T-cell (primary cell): Measurements from ENCODE around the gene PRPSAP1. TPM values are rescaled to one million over a fixed set of nuclear protein-coding genes. Genes with fewer than 3 reads are reported as not detected.

Experiments
- ATAC-seq, 4 experiments: fragments of 200-7000 bp in 3 of 4; fragments of 150-1000 bp in 1 of 4; cut with Tn5 transposase; replicated peaks in 1 of 4; 1 replicate in 3 of 4; 2 replicates in 1 of 4; pipeline ENCODE4 v1.10.0; 2021; ENCODE audit warnings: moderate library complexity in 3 of 4, mild to moderate bottlenecking in 2 of 4, moderate number of reproducible peaks in 1 of 4
- CTCF ChIA-PET, 2 donors: fragments of 300-600 bp; sonication (Branson Sonifier 250); formaldehyde crosslinking; loops; one replicate each; lab custom pipeline; 2022; ENCODE audit warnings: antibody characterized with exemption in 2 of 2; lab: Charles Lee
- POLR2A ChIA-PET, 2 donors: fragments of 300-600 bp; sonication (Branson Sonifier 250); formaldehyde crosslinking; loops; one replicate each; lab custom pipeline; 2022; ENCODE audit warnings: antibody characterized with exemption in 2 of 2; lab: Charles Lee
- DNase-seq, 35 experiments: peaks; one replicate each; pipeline versions ENCODE4 v3.0.0 to v3.0.0-alpha.2; 2013 to 2023
- H3K27ac ChIP-seq: one replicate; pipeline ENCODE4 v1.5.1; 2013; ENCODE audit warnings: low read length
- H3K27me3 ChIP-seq, 2 experiments: replicated peaks in 1 of 2; 1 replicate in 1 of 2; 2 replicates in 1 of 2; pipeline versions ENCODE4 v1.6.1 to v1.7.0; 2013; ENCODE audit warnings: low read length in 1 of 2, mixed read lengths in 1 of 2; ENCODE audit not compliant: control insufficient read depth in 2 of 2, insufficient read depth in 2 of 2; ENCODE audit errors: extremely low read depth in 1 of 2
- H3K36me3 ChIP-seq, 2 donors: 1 replicate in 1 of 2; 2 replicates in 1 of 2; pipeline versions ENCODE4 v1.6.1 to v1.7.0; 2013; ENCODE audit warnings: low read length in 1 of 2; ENCODE audit not compliant: control insufficient read depth in 2 of 2, insufficient read depth in 1 of 2; ENCODE audit errors: extremely low read depth in 1 of 2
- H3K4me1 ChIP-seq, 2 experiments: 1 replicate in 1 of 2; 2 replicates in 1 of 2; pipeline versions ENCODE4 v1.6.1 to v1.7.0; 2013; ENCODE audit warnings: low read length in 2 of 2, mixed read lengths in 1 of 2; ENCODE audit not compliant: insufficient read depth in 2 of 2, control insufficient read depth in 1 of 2; ENCODE audit errors: extremely low read depth in 1 of 2
- H3K4me3 ChIP-seq, 2 donors: 1 replicate in 1 of 2; 2 replicates in 1 of 2; pipeline versions ENCODE4 v1.5.1 to v1.7.0; 2013; ENCODE audit warnings: mild to moderate bottlenecking in 2 of 2, low read length in 1 of 2, moderate library complexity in 1 of 2; ENCODE audit not compliant: control insufficient read depth in 1 of 2; ENCODE audit errors: extremely low read depth in 1 of 2
- H3K9me3 ChIP-seq: 2 replicates; pipeline ENCODE4 v1.7.0; 2013
- H3K27ac Mint-ChIP-seq, 2 donors: one replicate each; pipeline ENCODE4 v1.8.0; 2020 to 2021; ENCODE audit warnings: mild to moderate bottlenecking in 2 of 2, mixed read lengths in 2 of 2
- H3K27me3 Mint-ChIP-seq, 2 donors: one replicate each; pipeline ENCODE4 v1.8.0; 2021 to 2022; ENCODE audit warnings: mixed read lengths in 2 of 2
- H3K36me3 Mint-ChIP-seq: one replicate; pipeline ENCODE4 v1.8.0; 2021; ENCODE audit warnings: mixed read lengths
- H3K4me1 Mint-ChIP-seq, 3 donors: one replicate each; pipeline ENCODE4 v1.8.0; 2020 to 2022; ENCODE audit warnings: mixed read lengths in 3 of 3, mild to moderate bottlenecking in 1 of 3
- H3K4me3 Mint-ChIP-seq, 3 donors: one replicate each; pipeline ENCODE4 v1.8.0; 2020 to 2022; ENCODE audit warnings: mild to moderate bottlenecking in 3 of 3, mixed read lengths in 3 of 3, moderate library complexity in 3 of 3
- H3K9me3 Mint-ChIP-seq, 3 donors: one replicate each; pipeline ENCODE4 v1.8.0; 2020 to 2022; ENCODE audit warnings: mixed read lengths in 3 of 3
- WGBS: methylation state at CpG from one replicate; pipeline ENCODE4 v1.1.5; 2013; ENCODE audit warnings: missing lambda C conversion rate; ENCODE audit not compliant: insufficient coverage; 5-methylcytosine and 5-hydroxymethylcytosine counted together
- total RNA-seq, 35 experiments: library from RNA in 6 of 35; stranded (reverse) in 6 of 35; fragments of 120-200 nt in 1 of 35; gene quantifications; one replicate each; pipeline versions ENCODE4 v1.2.1 to v1.2.4 and lab custom pipeline; 2013 to 2026

PRPSAP1 gene
- total RNA-seq, 5 donors from 2014 or later (not counting 1 experiment from before 2014, with no cell fraction given), result 27.5 to 47.0 (median 40.0) TPM

DNA sequence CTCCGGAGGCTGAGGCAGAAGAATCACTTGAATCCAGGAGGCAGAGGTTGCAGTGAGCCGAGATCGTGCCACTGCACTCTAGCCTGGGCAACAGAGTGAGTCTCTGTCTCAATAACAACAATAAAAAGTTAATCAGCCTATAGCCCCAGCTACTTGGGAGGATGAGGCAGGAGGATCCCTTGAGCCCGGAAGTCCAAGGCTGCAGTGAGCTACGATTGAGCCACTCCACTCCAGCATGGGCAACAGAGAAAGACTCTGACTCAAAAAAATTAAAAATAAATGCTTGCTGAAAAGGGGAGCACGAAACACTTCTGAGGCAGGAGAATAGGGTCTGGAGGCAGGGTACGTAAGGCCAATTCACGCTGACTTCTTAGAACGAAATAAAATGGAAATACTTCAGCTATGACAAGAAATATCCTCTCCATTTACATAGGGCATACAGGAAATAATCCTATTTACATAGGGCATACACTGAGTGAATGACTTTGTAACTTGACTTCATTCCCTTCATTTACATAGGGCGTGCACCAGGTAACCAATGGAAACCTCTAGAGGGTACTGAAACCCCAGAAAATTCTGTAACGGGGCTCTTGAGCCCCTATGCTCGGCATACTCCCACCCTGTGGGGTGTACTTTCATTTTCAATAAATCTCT is 3.2 kb upstream of the PRPSAP1 start:
- ChIA-PET CTCF (no interaction called here), POLR2A (no interaction called here)
- Histone ChIP-seq H3K36me3 (no peaks in the 10 kb centered on the region), H3K4me3 (no peak overlapping the region), H3K27ac (no peak overlapping the region), H3K9me3 (no peaks in the 10 kb centered on the region), H3K27me3 (peaks cover 0 to 9% of the 10 kb centered on the region in 2 experiments), H3K4me1 (peaks cover 0 to 20% of the 10 kb centered on the region in 2 experiments)
- Mint-ChIP-seq H3K4me1 (peaks cover 16 to 20% (median 16%) of the 10 kb centered on the region in 3 donors), H3K27ac (no peak overlapping the region), H3K36me3 (no peaks in the 10 kb centered on the region), H3K4me3 (no peak overlapping the region), H3K9me3 (no peaks in the 10 kb centered on the region), H3K27me3 (peaks cover 0 to 1% of the 10 kb centered on the region in 2 donors)
- DNase-seq (no peak), ATAC-seq (no peak)
- 81% methylated on average over 4 of the region's 12 CpGs for WGBS

DNA sequence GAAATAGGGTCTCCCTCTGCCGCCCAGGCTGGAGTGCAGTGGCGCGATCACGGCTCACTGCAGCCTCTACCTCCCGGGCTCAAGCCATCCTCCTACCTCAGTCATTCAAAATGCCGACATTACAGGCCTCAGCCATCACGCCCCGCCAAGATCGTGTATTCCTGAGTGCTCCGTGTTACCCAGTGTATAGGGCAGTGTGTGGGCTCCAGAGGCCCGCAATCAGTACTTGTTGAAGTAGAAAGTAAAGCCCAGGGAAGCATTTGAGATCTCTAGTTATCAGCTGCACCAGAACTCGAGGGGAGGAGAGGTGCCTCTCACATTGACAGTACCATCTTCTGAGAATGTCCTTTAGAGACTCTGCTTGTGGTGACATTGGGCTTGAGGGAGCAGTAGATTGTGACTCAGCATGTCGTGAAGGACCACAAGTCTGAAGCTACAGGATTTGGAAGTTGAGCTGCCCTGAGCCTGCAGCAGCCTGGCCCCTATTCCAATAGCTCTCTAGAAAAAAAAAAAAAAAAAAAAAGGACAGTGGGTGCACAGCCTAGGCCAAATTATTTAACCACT is 1.1 kb upstream of the PRPSAP1 start:
- Histone ChIP-seq H3K27me3 (peaks cover 0 to 7% of the 10 kb centered on the region in 2 experiments), H3K36me3 (peaks cover 0 to 3% of the 10 kb centered on the region in 2 donors), H3K9me3 (no peaks in the 10 kb centered on the region), H3K4me3 (no peak overlapping the region), H3K4me1 (peaks cover 0 to 20% of the 10 kb centered on the region in 2 experiments), H3K27ac (no peak overlapping the region)
- peaks cover 24 to 29% (median 25%) of the 10 kb centered on the region in 3 donors for H3K4me1 Mint-ChIP-seq
- no peaks in the 10 kb centered on the region for H3K36me3 Mint-ChIP-seq
- WGBS, result 68% methylated on average over 3 of the region's 13 CpGs
- no peaks in the 10 kb centered on the region for H3K9me3 Mint-ChIP-seq
- no peak overlapping the region for H3K27ac Mint-ChIP-seq
- DNase-seq, result no peak
- H3K27me3 Mint-ChIP-seq, result peaks cover 0 to 1% of the 10 kb centered on the region in 2 donors
- no peak for ATAC-seq
- CTCF ChIA-PET, result interaction anchor here (0.6 to 1.2 kb wide), 3 partner anchors 173 to 995 kb away, joined by 3 to 12 read pairs (median 3); no protein-coding TSS in a partner anchor
- peak overlapping the region; percentile 57 to 90 (median 85) for H3K4me3 Mint-ChIP-seq
- POLR2A ChIA-PET, result interaction anchor here (0.6 kb wide), 2 partner anchors 11 to 831 kb away, joined by 3 to 4 read pairs; no protein-coding TSS in a partner anchor

DNA sequence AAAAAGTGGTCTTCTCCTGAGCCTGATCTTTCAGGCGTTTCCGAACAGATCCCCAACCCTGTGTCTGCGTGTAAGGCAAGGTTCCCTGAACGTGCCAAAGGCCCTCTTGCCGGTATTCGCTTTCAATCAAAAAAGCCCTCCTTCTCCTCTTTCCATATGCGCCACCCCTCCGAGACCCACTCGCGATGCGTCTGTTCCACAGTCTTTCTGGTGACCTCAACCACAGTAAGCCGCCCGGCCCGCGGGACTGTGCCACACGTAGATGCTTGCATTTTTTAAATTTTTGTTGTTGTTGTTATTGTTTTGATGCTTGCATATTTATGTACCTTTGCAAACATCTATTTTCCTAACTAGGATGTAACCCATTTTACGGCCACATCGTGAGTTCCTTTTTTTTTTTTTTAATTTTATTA is 607 bp upstream of the PRPSAP1 start:
- Mint-ChIP-seq H3K27ac (peak overlapping the region; percentile 91 to 98), H3K4me3 (peak overlapping the region; percentile 85 to 91 (median 90)), H3K27me3 (peaks cover 0 to 1% of the 10 kb centered on the region in 2 donors), H3K9me3 (no peaks in the 10 kb centered on the region), H3K36me3 (no peaks in the 10 kb centered on the region), H3K4me1 (peaks cover 24 to 29% (median 25%) of the 10 kb centered on the region in 3 donors)
- peak in 1 of 4 experiments; percentile 4 for ATAC-seq
- no peaks in the 10 kb centered on the region for H3K9me3 ChIP-seq
- H3K27ac ChIP-seq, result peak overlapping the region; percentile 86
- WGBS, result 0% methylated on average over 6 of the region's 18 CpGs
- POLR2A ChIA-PET, result no interaction called here
- no peak for DNase-seq
- peaks cover 0 to 20% of the 10 kb centered on the region in 2 experiments for H3K4me1 ChIP-seq
- H3K27me3 ChIP-seq, result peaks cover 0 to 7% of the 10 kb centered on the region in 2 experiments
- CTCF ChIA-PET, result interaction anchor here (0.6 to 1.2 kb wide), 3 partner anchors 172 to 703 kb away, joined by 3 read pairs; no protein-coding TSS in a partner anchor
- peaks cover 0 to 3% of the 10 kb centered on the region in 2 donors for H3K36me3 ChIP-seq
- H3K4me3 ChIP-seq, result peak overlapping the region; percentile 81 to 90

DNA sequence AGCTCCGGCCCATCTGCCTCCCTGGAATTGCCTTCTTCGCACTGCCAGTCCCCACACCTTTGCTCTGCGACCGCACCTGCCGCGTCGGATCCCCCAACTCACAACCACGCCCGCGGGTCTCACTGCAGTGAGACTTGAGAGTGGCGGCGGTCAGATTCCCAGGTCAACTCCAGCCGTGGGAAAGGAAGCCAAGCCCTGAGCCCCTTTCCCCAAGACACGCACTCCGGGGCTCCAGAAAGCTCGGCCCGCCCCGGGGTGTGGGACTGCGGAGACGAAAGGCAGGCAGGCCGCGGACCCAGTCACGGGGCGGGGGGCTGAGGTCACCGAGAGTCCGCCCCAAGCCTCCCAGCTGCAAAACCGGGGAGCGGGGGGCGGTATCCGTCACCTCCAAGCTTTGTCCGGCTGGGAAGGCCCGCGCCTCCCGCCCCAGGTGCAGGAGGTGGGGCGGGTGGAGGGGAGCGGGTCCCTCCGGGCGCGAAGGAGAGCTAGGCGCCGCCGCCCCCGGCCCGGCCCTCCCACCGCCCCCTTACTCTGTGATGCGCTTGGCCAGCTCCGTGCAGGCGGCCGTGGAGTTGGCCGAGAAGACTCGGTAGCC is 615 bp downstream of the PRPSAP1 start:
- peak in 3 of 4 experiments; percentile 2 to 13 (median 6) for ATAC-seq
- ChIA-PET CTCF (interaction anchor here (0.6 to 1.4 kb wide), 6 partner anchors 27 to 770 kb away, joined by 3 to 4 read pairs (median 3); no protein-coding TSS in a partner anchor), POLR2A (interaction anchor here in 1 of 2 donors (0.6 kb wide), 2 partner anchors 30 to 88 kb away, joined by 3 read pairs; no protein-coding TSS in a partner anchor)
- Mint-ChIP-seq H3K27ac (peak overlapping the region; percentile 74 to 76), H3K4me1 (peaks cover 24 to 29% (median 25%) of the 10 kb centered on the region in 3 donors), H3K4me3 (peak overlapping the region; percentile 85 to 91 (median 90)), H3K36me3 (no peaks in the 10 kb centered on the region), H3K27me3 (peaks cover 0 to 1% of the 10 kb centered on the region in 2 donors), H3K9me3 (no peaks in the 10 kb centered on the region)
- DNase-seq, result peak in 7 of 35 experiments; percentile 4 to 19 (median 7)
- Histone ChIP-seq H3K9me3 (no peaks in the 10 kb centered on the region), H3K4me1 (peaks cover 0 to 20% of the 10 kb centered on the region in 2 experiments), H3K27me3 (peaks cover 0 to 7% of the 10 kb centered on the region in 2 experiments), H3K36me3 (peaks cover 0 to 3% of the 10 kb centered on the region in 2 donors), H3K4me3 (peak overlapping the region; percentile 81 to 90), H3K27ac (no peak overlapping the region)
- under 1% methylated on average over 39 of the region's 51 CpGs for WGBS

DNA sequence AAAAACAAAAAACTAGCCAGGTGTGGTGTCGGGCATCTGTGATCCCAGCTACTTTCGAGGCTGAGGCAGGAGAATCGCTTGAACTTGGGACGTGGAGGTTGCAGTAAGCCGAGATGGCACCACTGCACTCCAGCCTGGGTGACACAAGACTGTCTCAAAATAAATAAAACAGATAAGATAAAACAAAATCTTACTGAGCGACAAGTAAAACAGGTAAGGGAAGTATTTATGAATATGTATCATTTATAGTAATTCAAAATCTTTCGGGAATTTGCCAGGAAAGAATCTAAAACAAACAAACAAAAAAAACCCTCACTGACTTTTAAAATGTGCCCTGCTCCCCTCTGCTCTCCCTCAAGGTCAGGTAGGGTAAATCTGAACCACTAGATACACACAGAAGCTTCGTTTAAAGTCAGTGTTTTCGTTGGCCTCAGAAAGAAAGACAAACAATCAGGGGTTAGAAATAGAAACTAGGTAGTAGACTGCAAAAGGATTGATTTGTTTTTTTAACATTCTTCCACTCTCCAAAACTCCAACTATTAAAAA is 2.1 kb downstream of the PRPSAP1 start:
- H3K27me3 Mint-ChIP-seq, result no peaks in the 10 kb centered on the region
- no peaks in the 10 kb centered on the region for H3K9me3 Mint-ChIP-seq
- DNase-seq, result no peak
- peak overlapping the region; percentile 58 to 87 (median 85) for H3K4me3 Mint-ChIP-seq
- ChIA-PET POLR2A (interaction anchor here in 1 of 2 donors (0.6 to 0.7 kb wide), 4 partner anchors 35 to 1697 kb away, joined by 3 to 7 read pairs (median 4); no protein-coding TSS in a partner anchor), CTCF (interaction anchor here in 1 of 2 donors (0.6 kb wide), 1 partner anchor 11 kb away, joined by 3 read pairs; no protein-coding TSS in a partner anchor)
- H3K27ac Mint-ChIP-seq, result no peak overlapping the region
- no peak overlapping the region for H3K4me3 ChIP-seq
- peaks cover 24 to 29% (median 25%) of the 10 kb centered on the region in 3 donors for H3K4me1 Mint-ChIP-seq
- WGBS, result 94% methylated on average over 4 of the region's 9 CpGs
- H3K27ac ChIP-seq, result no peak overlapping the region
- peaks cover 0 to 7% of the 10 kb centered on the region in 2 experiments for H3K27me3 ChIP-seq
- peaks cover 5 to 6% of the 10 kb centered on the region in 2 donors for H3K36me3 ChIP-seq
- peaks cover 9% of the 10 kb centered on the region for H3K36me3 Mint-ChIP-seq
- ATAC-seq, result no peak
- H3K9me3 ChIP-seq, result no peaks in the 10 kb centered on the region
- peaks cover 0 to 20% of the 10 kb centered on the region in 2 experiments for H3K4me1 ChIP-seq
